Measurements from ENCODE around the gene SLC16A14. TPM values are rescaled to one million over a fixed set of nuclear protein-coding genes. Genes with fewer than 3 reads are reported as not detected.

SLC16A14 gene
- total and polyA plus RNA-seq, 2 donors (not counting 3 experiments of a cell fraction or from before 2014, with no cell fraction given): 0.22 to 0.30 TPM

DNA sequence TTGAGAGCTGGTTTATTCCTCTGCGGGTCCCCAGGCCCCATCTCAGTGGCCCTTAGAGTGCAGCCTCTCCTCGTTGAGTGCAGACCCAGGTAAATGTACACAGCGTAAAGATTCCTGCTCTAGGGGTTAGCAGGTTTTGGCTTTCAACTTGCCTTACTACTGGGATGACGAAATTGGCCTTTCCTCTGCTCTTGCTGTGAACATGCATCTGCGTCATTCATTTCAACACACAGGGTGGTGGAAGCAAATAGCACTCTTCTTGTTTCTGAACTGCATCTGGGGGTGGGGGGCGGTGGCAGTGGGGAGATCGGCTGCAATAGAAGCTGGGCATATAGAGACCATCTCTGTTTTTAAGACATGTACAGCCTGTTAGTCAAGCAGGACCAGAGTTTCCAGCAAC lies 16.5 kb upstream of the SLC16A14 start:
- no peak for TF ChIP-seq POLR2A (IDR thresholded peaks at IDR 0.05; ENCODE audit: low read depth, low read length)
- no peak for TF ChIP-seq EZH2 (IDR thresholded peaks at IDR 0.05; ENCODE audit: borderline replicate concordance, low read depth, low read length, severe bottlenecking)
- no peak for TF ChIP-seq FOS (IDR thresholded peaks at IDR 0.05; ENCODE audit: borderline replicate concordance, insufficient read depth, low read length)
- TF ChIP-seq POLR2AphosphoS5 (IDR thresholded peaks at IDR 0.05; ENCODE audit: insufficient read depth, low read depth, low read length): no peak
- TF ChIP-seq GATA2 (IDR thresholded peaks at IDR 0.05; ENCODE audit: insufficient read depth, insufficient read length, low read depth, low read length): no peak
- TF ChIP-seq, protein P1, sequence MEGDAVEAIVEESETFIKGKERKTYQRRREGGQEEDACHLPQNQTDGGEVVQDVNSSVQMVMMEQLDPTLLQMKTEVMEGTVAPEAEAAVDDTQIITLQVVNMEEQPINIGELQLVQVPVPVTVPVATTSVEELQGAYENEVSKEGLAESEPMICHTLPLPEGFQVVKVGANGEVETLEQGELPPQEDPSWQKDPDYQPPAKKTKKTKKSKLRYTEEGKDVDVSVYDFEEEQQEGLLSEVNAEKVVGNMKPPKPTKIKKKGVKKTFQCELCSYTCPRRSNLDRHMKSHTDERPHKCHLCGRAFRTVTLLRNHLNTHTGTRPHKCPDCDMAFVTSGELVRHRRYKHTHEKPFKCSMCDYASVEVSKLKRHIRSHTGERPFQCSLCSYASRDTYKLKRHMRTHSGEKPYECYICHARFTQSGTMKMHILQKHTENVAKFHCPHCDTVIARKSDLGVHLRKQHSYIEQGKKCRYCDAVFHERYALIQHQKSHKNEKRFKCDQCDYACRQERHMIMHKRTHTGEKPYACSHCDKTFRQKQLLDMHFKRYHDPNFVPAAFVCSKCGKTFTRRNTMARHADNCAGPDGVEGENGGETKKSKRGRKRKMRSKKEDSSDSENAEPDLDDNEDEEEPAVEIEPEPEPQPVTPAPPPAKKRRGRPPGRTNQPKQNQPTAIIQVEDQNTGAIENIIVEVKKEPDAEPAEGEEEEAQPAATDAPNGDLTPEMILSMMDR (IDR thresholded peaks at IDR 0.05; ENCODE audit: extremely low read depth in 1 of 2, insufficient read depth in 1 of 2, low read depth in 1 of 2, low read length in 2 of 2): no peak
- BruUV-seq (replicated peaks): no TSS peak
- H3K4me3 ChIP-seq (replicated peaks in 1 of 3; ENCODE audit: insufficient read depth in 1 of 3, low read depth in 1 of 3, low read length in 3 of 3): no peak overlapping the region
- H3K4me1 ChIP-seq (ENCODE audit: control insufficient read depth, extremely low read depth, insufficient read depth, low read length): no peaks in the 10 kb centered on the region
- intact Hi-C loops (cut with micrococcal nuclease): no loop called here
- no peak for DNase-seq (ENCODE audit: low read depth, low spot score)
- no peak for FAIRE-seq
- no peak overlapping the region for H2AFZ ChIP-seq (ENCODE audit: low read depth, low read length)
- no peaks in the 10 kb centered on the region for H4K20me1 ChIP-seq (replicated peaks; ENCODE audit: control insufficient read depth, extremely low read depth, insufficient read depth, low read length)
- H3K4me2 ChIP-seq (ENCODE audit: insufficient read depth, low read length): no peak overlapping the region
- H3K79me2 ChIP-seq (ENCODE audit: control insufficient read depth, insufficient read depth, low read length): no peaks in the 10 kb centered on the region
- no peak overlapping the region for H3K27ac ChIP-seq (ENCODE audit: insufficient read depth, low read depth, low read length)
- POLR2A ChIA-PET: no interaction called here
- H3K9me1 ChIP-seq (replicated peaks; ENCODE audit: control insufficient read depth, extremely low read depth, insufficient read depth, low read length): no peaks in the 10 kb centered on the region
- no peaks in the 10 kb centered on the region for H3K9me3 ChIP-seq (replicated peaks; ENCODE audit: control insufficient read depth, insufficient read depth, low read length)
- H3K27me3 ChIP-seq (ENCODE audit: control insufficient read depth in 2 of 2, insufficient read depth in 2 of 2, low read length in 2 of 2): peaks cover 0 to 7% of the 10 kb centered on the region in 2 experiments
- H3K9ac ChIP-seq (replicated peaks; ENCODE audit: extremely low read depth, insufficient read depth, low read length): no peak overlapping the region
- dilution Hi-C loops (cut with MboI; ENCODE audit: extremely low pct_ligation_motif_present, low sequenced_read_pairs): no loop called here
- H3K36me3 ChIP-seq (ENCODE audit: control insufficient read depth in 2 of 2, extremely low read depth in 1 of 2, insufficient read depth in 2 of 2, low read length in 2 of 2): no peaks in the 10 kb centered on the region
- CTCF ChIA-PET: interaction anchor here (1.3 kb wide), 1 partner anchor 9 kb away, joined by 3 read pairs; no protein-coding TSS in a partner anchor
